ENCODE measurements around the gene GTPBP3. TPM values are rescaled to one million over a fixed set of nuclear protein-coding genes. Genes with fewer than 3 reads are reported as not detected.

The GTPBP3 gene
- total and polyA plus RNA-seq, 9 of the 15 experiments (the other 6 are each of a cell fraction or from before 2014, with no cell fraction given): 4.9 to 124 (median 22.6) TPM

DNA sequence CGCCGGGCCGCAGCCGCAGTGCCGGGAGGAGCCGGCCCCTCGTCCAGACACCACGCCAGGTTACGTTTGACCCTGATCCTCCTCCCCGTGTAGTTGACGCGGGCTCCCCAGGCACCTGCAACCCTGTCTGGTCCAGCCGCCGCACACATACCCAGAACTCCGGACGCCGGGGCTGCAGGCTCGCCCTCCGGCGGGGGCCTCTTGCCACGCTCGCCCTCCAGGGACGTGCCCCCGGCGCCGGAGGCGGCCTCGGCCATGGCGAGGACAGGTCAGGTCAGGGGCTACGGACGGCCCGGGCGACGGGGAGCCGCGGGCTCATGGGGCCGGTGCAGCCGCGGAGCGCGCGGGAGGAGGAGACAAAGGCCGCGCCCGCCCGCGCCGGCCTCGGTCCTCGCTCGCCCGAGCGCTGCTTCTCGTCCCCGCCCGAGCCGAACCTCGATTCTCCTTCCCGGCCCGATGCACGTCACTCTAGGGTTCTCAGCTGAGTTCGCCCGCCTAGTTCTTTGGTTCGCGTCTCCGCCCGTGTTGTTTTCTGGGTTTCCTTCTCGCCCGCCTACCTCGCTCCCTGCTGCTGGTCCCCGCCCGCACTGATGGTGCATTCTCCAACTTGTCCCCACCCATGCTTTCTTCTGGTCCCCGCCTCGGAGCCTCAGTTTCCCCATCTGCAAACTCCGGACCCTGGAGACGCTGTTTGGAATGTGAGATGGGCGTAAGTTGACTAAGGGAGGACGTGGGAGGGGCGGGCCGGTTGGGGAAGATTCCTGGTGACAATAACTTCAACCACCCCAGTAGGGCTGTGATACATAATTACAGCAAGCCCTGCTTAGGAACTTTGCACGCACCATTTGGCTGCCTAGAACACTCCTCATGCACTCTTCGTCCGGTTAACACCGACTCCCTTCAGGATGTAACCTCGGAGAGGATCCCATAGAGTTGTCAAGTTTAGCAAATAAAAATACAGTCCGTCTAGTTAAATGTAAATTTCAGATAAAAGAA is 2.6 kb upstream of the GTPBP3 start, which contains the start of gene ANO8 (continued):
- TF ChIP-seq, protein P1, sequence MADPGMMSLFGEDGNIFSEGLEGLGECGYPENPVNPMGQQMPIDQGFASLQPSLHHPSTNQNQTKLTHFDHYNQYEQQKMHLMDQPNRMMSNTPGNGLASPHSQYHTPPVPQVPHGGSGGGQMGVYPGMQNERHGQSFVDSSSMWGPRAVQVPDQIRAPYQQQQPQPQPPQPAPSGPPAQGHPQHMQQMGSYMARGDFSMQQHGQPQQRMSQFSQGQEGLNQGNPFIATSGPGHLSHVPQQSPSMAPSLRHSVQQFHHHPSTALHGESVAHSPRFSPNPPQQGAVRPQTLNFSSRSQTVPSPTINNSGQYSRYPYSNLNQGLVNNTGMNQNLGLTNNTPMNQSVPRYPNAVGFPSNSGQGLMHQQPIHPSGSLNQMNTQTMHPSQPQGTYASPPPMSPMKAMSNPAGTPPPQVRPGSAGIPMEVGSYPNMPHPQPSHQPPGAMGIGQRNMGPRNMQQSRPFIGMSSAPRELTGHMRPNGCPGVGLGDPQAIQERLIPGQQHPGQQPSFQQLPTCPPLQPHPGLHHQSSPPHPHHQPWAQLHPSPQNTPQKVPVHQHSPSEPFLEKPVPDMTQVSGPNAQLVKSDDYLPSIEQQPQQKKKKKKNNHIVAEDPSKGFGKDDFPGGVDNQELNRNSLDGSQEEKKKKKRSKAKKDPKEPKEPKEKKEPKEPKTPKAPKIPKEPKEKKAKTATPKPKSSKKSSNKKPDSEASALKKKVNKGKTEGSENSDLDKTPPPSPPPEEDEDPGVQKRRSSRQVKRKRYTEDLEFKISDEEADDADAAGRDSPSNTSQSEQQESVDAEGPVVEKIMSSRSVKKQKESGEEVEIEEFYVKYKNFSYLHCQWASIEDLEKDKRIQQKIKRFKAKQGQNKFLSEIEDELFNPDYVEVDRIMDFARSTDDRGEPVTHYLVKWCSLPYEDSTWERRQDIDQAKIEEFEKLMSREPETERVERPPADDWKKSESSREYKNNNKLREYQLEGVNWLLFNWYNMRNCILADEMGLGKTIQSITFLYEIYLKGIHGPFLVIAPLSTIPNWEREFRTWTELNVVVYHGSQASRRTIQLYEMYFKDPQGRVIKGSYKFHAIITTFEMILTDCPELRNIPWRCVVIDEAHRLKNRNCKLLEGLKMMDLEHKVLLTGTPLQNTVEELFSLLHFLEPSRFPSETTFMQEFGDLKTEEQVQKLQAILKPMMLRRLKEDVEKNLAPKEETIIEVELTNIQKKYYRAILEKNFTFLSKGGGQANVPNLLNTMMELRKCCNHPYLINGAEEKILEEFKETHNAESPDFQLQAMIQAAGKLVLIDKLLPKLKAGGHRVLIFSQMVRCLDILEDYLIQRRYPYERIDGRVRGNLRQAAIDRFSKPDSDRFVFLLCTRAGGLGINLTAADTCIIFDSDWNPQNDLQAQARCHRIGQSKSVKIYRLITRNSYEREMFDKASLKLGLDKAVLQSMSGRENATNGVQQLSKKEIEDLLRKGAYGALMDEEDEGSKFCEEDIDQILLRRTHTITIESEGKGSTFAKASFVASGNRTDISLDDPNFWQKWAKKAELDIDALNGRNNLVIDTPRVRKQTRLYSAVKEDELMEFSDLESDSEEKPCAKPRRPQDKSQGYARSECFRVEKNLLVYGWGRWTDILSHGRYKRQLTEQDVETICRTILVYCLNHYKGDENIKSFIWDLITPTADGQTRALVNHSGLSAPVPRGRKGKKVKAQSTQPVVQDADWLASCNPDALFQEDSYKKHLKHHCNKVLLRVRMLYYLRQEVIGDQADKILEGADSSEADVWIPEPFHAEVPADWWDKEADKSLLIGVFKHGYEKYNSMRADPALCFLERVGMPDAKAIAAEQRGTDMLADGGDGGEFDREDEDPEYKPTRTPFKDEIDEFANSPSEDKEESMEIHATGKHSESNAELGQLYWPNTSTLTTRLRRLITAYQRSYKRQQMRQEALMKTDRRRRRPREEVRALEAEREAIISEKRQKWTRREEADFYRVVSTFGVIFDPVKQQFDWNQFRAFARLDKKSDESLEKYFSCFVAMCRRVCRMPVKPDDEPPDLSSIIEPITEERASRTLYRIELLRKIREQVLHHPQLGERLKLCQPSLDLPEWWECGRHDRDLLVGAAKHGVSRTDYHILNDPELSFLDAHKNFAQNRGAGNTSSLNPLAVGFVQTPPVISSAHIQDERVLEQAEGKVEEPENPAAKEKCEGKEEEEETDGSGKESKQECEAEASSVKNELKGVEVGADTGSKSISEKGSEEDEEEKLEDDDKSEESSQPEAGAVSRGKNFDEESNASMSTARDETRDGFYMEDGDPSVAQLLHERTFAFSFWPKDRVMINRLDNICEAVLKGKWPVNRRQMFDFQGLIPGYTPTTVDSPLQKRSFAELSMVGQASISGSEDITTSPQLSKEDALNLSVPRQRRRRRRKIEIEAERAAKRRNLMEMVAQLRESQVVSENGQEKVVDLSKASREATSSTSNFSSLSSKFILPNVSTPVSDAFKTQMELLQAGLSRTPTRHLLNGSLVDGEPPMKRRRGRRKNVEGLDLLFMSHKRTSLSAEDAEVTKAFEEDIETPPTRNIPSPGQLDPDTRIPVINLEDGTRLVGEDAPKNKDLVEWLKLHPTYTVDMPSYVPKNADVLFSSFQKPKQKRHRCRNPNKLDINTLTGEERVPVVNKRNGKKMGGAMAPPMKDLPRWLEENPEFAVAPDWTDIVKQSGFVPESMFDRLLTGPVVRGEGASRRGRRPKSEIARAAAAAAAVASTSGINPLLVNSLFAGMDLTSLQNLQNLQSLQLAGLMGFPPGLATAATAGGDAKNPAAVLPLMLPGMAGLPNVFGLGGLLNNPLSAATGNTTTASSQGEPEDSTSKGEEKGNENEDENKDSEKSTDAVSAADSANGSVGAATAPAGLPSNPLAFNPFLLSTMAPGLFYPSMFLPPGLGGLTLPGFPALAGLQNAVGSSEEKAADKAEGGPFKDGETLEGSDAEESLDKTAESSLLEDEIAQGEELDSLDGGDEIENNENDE (IDR thresholded peaks at IDR 0.05; ENCODE audit: low read depth, low read length): no peak
- TF ChIP-seq RUNX1 (IDR thresholded peaks at IDR 0.05; ENCODE audit: low read depth) (no peak), ETV5 (CRISPR knock-in tag; IDR thresholded peaks at IDR 0.05; ENCODE audit: low read depth) (no peak; the same call in 1 of the 2 replicates), ZNF764 (CRISPR knock-in tag; IDR thresholded peaks at IDR 0.05; ENCODE audit: low read depth) (0 out of 2 replicates have a peak, but pooled peaks have one; percentile 14), CAMTA2 (CRISPR knock-in tag; conservative IDR thresholded peaks at IDR 0.05) (no peak), ZKSCAN3 (CRISPR knock-in tag; IDR thresholded peaks at IDR 0.05) (no peak), CBX3 (IDR thresholded peaks at IDR 0.05; ENCODE audit: borderline replicate concordance in 1 of 2, low read length in 2 of 2) (peak in 1 of 2 experiments; percentile 85; a peak in 1 of 3 replicates), ZNF444 (CRISPR knock-in tag; IDR thresholded peaks at IDR 0.05) (no peak), MAZ (CRISPR knock-in tag; conservative IDR thresholded peaks at IDR 0.05 in 1 of 2, IDR thresholded peaks at IDR 0.05 in 1 of 2) (peak; percentile 94), ZNF23 (CRISPR knock-in tag; IDR thresholded peaks at IDR 0.05) (no peak), BCL6 (CRISPR knock-in tag; IDR thresholded peaks at IDR 0.05) (no peak)
- TF ChIP-seq, protein P2, sequence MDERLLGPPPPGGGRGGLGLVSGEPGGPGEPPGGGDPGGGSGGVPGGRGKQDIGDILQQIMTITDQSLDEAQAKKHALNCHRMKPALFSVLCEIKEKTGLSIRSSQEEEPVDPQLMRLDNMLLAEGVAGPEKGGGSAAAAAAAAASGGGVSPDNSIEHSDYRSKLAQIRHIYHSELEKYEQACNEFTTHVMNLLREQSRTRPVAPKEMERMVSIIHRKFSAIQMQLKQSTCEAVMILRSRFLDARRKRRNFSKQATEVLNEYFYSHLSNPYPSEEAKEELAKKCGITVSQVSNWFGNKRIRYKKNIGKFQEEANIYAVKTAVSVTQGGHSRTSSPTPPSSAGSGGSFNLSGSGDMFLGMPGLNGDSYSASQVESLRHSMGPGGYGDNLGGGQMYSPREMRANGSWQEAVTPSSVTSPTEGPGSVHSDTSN (CRISPR knock-in tag; IDR thresholded peaks at IDR 0.05; ENCODE audit: low read depth): peak; percentile 72
- TF ChIP-seq, protein P2 (tag; conservative IDR thresholded peaks at IDR 0.05; ENCODE audit: low read depth): peak; percentile 69
